Measurements from ENCODE around the gene TAS2R40.
"Not testable (repeated sequence)": the region's sequence is repeated elsewhere in the genome, so short reads cannot be mapped to it uniquely, and the experiment has no call there.

The TAS2R40 gene

DNA sequence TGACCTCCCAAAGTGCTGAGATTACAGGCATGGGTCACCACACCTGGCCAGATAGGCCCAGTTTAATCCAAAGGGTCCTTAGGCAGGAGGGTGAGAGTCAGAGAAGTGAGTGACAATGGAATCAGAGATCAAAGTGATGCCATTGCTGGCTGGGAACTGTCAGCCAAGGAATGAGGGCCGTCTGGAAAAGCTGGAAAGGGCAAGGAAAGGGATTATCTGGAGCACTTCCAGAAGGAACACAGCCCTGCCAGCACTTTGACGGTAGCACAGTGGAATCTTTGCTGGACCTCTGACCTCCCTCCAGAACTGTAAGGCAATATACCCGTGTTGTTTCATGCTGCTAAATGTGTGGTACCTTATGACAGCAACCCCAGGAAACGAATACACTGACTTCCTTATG is 11.3 kb upstream of the TAS2R40 start:
- Histone ChIP-seq H3K36me3 (ENCODE audit: insufficient read depth, insufficient read length, low read length) (no peaks in the 10 kb centered on the region), H3K27me3 (ENCODE audit: insufficient read depth, insufficient read length) (no peaks in the 10 kb centered on the region), H3K9ac (ENCODE audit: insufficient read length, low read depth) (no peak overlapping the region), H3K9me3 (ENCODE audit: insufficient read depth, low read length) (no peaks in the 10 kb centered on the region), H3K4me1 (ENCODE audit: insufficient read depth, insufficient read length) (no peaks in the 10 kb centered on the region), H3K4me3 (ENCODE audit: insufficient read length, low read depth) (no peak overlapping the region)
- TF ChIP-seq SUZ12 (IDR thresholded peaks at IDR 0.05; ENCODE audit: extremely low read depth, insufficient read depth, insufficient read length) (no peak), YY1 (IDR thresholded peaks at IDR 0.05; ENCODE audit: insufficient read depth, insufficient read length) (no peak), ZNF274 (IDR thresholded peaks at IDR 0.05; ENCODE audit: low read depth, low read length) (no peak)
- DNase-seq (ENCODE audit: low read depth, low spot score), result no peak

DNA sequence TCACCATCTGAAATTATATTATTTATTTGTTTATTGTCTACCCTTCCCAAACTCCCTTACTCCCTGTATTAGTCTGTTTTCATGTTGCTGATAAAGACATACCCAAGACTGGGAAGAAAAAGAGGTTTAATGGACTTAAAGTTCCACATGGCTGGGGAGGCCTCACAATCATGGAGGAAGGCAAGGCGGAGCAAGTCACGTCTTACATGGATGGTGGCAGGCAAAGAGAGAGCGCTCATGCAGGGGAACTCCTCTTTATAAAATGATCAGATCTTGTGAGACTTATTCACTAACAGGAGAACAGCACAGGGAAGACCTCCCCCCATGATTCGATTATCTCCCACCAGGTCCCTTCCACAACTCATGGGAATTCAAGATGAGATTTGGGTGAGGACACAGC is 8.4 kb upstream of the TAS2R40 start:
- not testable (repeated sequence) for H3K9ac ChIP-seq (ENCODE audit: insufficient read length, low read depth); H3K4me3 ChIP-seq (ENCODE audit: insufficient read length, low read depth); H3K9me3 ChIP-seq (ENCODE audit: insufficient read depth, low read length); DNase-seq (ENCODE audit: low read depth, low spot score); H3K36me3 ChIP-seq (ENCODE audit: insufficient read depth, insufficient read length, low read length); H3K4me1 ChIP-seq (ENCODE audit: insufficient read depth, insufficient read length); H3K27me3 ChIP-seq (ENCODE audit: insufficient read depth, insufficient read length)

DNA sequence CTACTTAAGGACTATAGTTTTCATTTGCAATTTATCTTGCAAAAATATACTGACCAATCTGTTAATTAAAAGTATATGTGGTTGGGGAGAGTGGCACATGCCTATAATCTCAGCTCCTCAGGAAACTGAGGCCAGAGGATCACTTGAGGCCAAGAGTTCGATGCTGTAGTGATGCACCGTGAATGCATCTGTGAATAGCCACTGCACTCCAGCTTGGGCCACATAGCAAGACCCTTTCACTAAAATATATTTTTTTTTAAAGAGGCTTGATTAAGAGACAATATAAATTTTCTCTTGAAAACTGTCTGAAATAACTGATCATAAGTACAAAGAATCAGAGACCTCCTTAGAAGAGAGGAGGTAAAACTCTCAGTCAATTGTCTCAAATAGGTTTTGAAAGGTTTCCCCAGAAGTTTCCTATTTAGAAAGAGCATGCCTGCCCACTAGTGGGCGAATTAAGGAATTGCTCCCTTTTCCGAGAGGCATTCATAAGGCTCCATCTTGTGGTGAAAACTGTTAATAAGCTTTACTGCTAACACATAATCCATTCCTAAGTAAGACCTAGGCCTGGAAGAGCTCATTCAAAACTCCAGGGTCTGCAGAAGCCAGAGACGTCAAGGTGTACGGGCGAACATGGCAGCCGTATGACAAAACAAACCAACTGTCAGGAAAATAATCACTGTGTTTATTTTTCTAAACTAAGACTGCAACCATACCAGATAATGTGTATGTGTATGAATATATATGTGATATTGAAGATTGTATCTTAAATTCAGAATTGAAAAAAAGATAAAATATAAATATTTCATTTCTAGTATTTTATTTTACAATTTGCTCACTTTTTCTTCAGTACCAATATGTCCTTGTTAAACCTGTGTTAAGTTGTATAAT is 6.8 kb upstream of the TAS2R40 start:
- H3K9me3 ChIP-seq (ENCODE audit: insufficient read depth, low read length), result no peaks in the 10 kb centered on the region
- no peak overlapping the region for H3K9ac ChIP-seq (ENCODE audit: insufficient read length, low read depth)
- no peak for TF ChIP-seq ZNF274 (IDR thresholded peaks at IDR 0.05; ENCODE audit: low read depth, low read length)
- TF ChIP-seq YY1 (IDR thresholded peaks at IDR 0.05; ENCODE audit: insufficient read depth, insufficient read length), result no peak
- no peak for TF ChIP-seq SUZ12 (IDR thresholded peaks at IDR 0.05; ENCODE audit: extremely low read depth, insufficient read depth, insufficient read length)
- H3K36me3 ChIP-seq (ENCODE audit: insufficient read depth, insufficient read length, low read length), result no peaks in the 10 kb centered on the region
- H3K4me1 ChIP-seq (ENCODE audit: insufficient read depth, insufficient read length), result no peaks in the 10 kb centered on the region
- H3K27me3 ChIP-seq (ENCODE audit: insufficient read depth, insufficient read length), result no peaks in the 10 kb centered on the region
- peak; percentile 82 for DNase-seq (ENCODE audit: low read depth, low spot score)
- no peak overlapping the region for H3K4me3 ChIP-seq (ENCODE audit: insufficient read length, low read depth)

GRCh38 chr7:143216151-143216550 is 5.7 kb upstream of the TAS2R40 start:
- Histone ChIP-seq H3K27me3 (ENCODE audit: insufficient read depth, insufficient read length) (no peaks in the 10 kb centered on the region), H3K36me3 (ENCODE audit: insufficient read depth, insufficient read length, low read length) (no peaks in the 10 kb centered on the region), H3K9ac (ENCODE audit: insufficient read length, low read depth) (no peak overlapping the region), H3K4me3 (ENCODE audit: insufficient read length, low read depth) (no peak overlapping the region), H3K4me1 (ENCODE audit: insufficient read depth, insufficient read length) (no peaks in the 10 kb centered on the region), H3K9me3 (ENCODE audit: insufficient read depth, low read length) (no peaks in the 10 kb centered on the region)
- no peak for TF ChIP-seq SUZ12 (IDR thresholded peaks at IDR 0.05; ENCODE audit: extremely low read depth, insufficient read depth, insufficient read length)
- TF ChIP-seq ZNF274 (IDR thresholded peaks at IDR 0.05; ENCODE audit: low read depth, low read length), result no peak
- TF ChIP-seq YY1 (IDR thresholded peaks at IDR 0.05; ENCODE audit: insufficient read depth, insufficient read length), result no peak
- DNase-seq (ENCODE audit: low read depth, low spot score), result no peak

- H3K27me3 ChIP-seq (ENCODE audit: insufficient read depth, insufficient read length), result no peaks in the 10 kb centered on the region
- TF ChIP-seq ZNF274 (IDR thresholded peaks at IDR 0.05; ENCODE audit: low read depth, low read length), result no peak
- no peak for TF ChIP-seq YY1 (IDR thresholded peaks at IDR 0.05; ENCODE audit: insufficient read depth, insufficient read length)
- TF ChIP-seq SUZ12 (IDR thresholded peaks at IDR 0.05; ENCODE audit: extremely low read depth, insufficient read depth, insufficient read length), result no peak
- H3K36me3 ChIP-seq (ENCODE audit: insufficient read depth, insufficient read length, low read length), result no peaks in the 10 kb centered on the region
- no peak overlapping the region for H3K4me3 ChIP-seq (ENCODE audit: insufficient read length, low read depth)
- H3K9me3 ChIP-seq (ENCODE audit: insufficient read depth, low read length), result no peaks in the 10 kb centered on the region
- H3K4me1 ChIP-seq (ENCODE audit: insufficient read depth, insufficient read length), result no peaks in the 10 kb centered on the region
- no peak overlapping the region for H3K9ac ChIP-seq (ENCODE audit: insufficient read length, low read depth)
- DNase-seq (ENCODE audit: low read depth, low spot score), result no peak
Measured at GRCh38 chr7:143216686-143217085, 5.2 kb upstream of the TAS2R40 start.

- no peak overlapping the region for H3K4me3 ChIP-seq (ENCODE audit: insufficient read length, low read depth)
- no peaks in the 10 kb centered on the region for H3K27me3 ChIP-seq (ENCODE audit: insufficient read depth, insufficient read length)
- no peaks in the 10 kb centered on the region for H3K4me1 ChIP-seq (ENCODE audit: insufficient read depth, insufficient read length)
- H3K9ac ChIP-seq (ENCODE audit: insufficient read length, low read depth), result no peak overlapping the region
- no peak for TF ChIP-seq ZNF274 (IDR thresholded peaks at IDR 0.05; ENCODE audit: low read depth, low read length)
- TF ChIP-seq SUZ12 (IDR thresholded peaks at IDR 0.05; ENCODE audit: extremely low read depth, insufficient read depth, insufficient read length), result no peak
- no peak for TF ChIP-seq YY1 (IDR thresholded peaks at IDR 0.05; ENCODE audit: insufficient read depth, insufficient read length)
- no peaks in the 10 kb centered on the region for H3K9me3 ChIP-seq (ENCODE audit: insufficient read depth, low read length)
- no peaks in the 10 kb centered on the region for H3K36me3 ChIP-seq (ENCODE audit: insufficient read depth, insufficient read length, low read length)
- DNase-seq (ENCODE audit: low read depth, low spot score), result no peak
Measured at GRCh38 chr7:143217806-143218205, 4.0 kb upstream of the TAS2R40 start.

DNA sequence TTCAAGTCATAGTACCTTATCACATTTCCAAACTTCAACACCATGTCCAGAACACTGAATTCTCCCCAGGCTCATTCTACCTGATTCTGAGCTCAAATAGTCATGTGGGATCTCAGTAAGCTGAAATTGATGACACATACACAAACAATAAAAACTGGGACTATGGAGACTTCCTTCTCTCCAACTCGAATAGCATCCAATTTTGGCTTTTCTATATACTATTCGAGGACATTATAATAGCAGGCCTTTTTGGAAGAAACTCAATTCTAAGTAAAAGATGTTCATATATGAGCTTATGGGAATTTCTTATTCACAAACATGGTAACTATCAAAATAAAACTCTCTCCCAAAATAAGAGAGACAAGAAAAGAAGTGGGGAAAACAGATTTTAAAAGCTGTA is 551 bp upstream of the TAS2R40 start:
- Histone ChIP-seq H3K4me3 (ENCODE audit: insufficient read length, low read depth) (no peak overlapping the region), H3K9ac (ENCODE audit: insufficient read length, low read depth) (no peak overlapping the region), H3K36me3 (ENCODE audit: insufficient read depth, insufficient read length, low read length) (no peaks in the 10 kb centered on the region), H3K27me3 (ENCODE audit: insufficient read depth, insufficient read length) (no peaks in the 10 kb centered on the region), H3K4me1 (ENCODE audit: insufficient read depth, insufficient read length) (no peaks in the 10 kb centered on the region), H3K9me3 (ENCODE audit: insufficient read depth, low read length) (no peaks in the 10 kb centered on the region)
- no peak for DNase-seq (ENCODE audit: low read depth, low spot score)
- TF ChIP-seq SUZ12 (IDR thresholded peaks at IDR 0.05; ENCODE audit: extremely low read depth, insufficient read depth, insufficient read length), result no peak

Measured in NT2/D1 (cell line).